PC-3 (cell line): Measurements from ENCODE around the gene LCN6. TPM values are rescaled to one million over a fixed set of nuclear protein-coding genes. Genes with fewer than 3 reads are reported as not detected.

ENCODE experiments used
- ATAC-seq: fragments of 200-7000 bp; cut with Tn5 transposase; 2 replicates; pipeline ENCODE4 v1.9.1; 2020; ENCODE audit warnings: mild to moderate bottlenecking, moderate library complexity
- BruUV-seq: library from RNA; stranded (reverse); fragments of 400-500 nt; replicated peaks from 2 replicates; lab custom pipeline; 2021; lab: Mats Ljungman, UMichigan
- CTCF ChIA-PET: fragments of 300-600 bp; sonication (Branson Sonifier 250); formaldehyde crosslinking; loops from one replicate; lab custom pipeline; 2022; ENCODE audit warnings: antibody characterized with exemption; lab: Charles Lee
- POLR2A ChIA-PET: fragments of 300-600 bp; sonication (Branson Sonifier 250); formaldehyde crosslinking; loops from one replicate; lab custom pipeline; 2022; ENCODE audit warnings: antibody characterized with exemption; ENCODE audit not compliant: unreplicated experiment; lab: Charles Lee
- DNase-seq: peaks from one replicate; pipeline ENCODE4 v3.0.0-alpha.2; 2015
- H2AFZ ChIP-seq: fragments of 300-600 bp; sonication (generic); 2 replicates; pipeline ENCODE4 v1.6.0; 2016; ENCODE audit warnings: antibody characterized with exemption, low read length
- H3F3A ChIP-seq: fragments of 300-600 bp; sonication (generic); one replicate; pipeline ENCODE4 v1.6.0; 2017; ENCODE audit warnings: antibody characterized with exemption, low read length, control low read depth, mild to moderate bottlenecking; ENCODE audit not compliant: unreplicated experiment
- H3K27ac ChIP-seq: fragments of 300-600 bp; sonication (generic); 2 replicates; pipeline ENCODE4 v1.5.1; 2016; ENCODE audit warnings: mild to moderate bottlenecking, low read length
- H3K27me3 ChIP-seq: fragments of 300-600 bp; sonication (generic); 2 replicates; pipeline ENCODE4 v1.6.1; 2016; ENCODE audit warnings: low read length, mixed read lengths
- H3K36me3 ChIP-seq: fragments of 300-600 bp; sonication (generic); 2 replicates; pipeline ENCODE4 v1.6.1; 2016; ENCODE audit warnings: low read depth, mixed run types, low read length, mixed read lengths
- H3K4me1 ChIP-seq: fragments of 300-600 bp; sonication (generic); 2 replicates; pipeline ENCODE4 v1.5.1; 2016; ENCODE audit warnings: low read length; ENCODE audit not compliant: insufficient read depth
- H3K4me2 ChIP-seq: fragments of 300-600 bp; sonication (generic); 2 replicates; pipeline ENCODE4 v1.6.0; 2016; ENCODE audit warnings: low read length
- H3K4me3 ChIP-seq: fragments of 300-600 bp; sonication (generic); 2 replicates; pipeline ENCODE4 v1.5.1; 2016; ENCODE audit warnings: mild to moderate bottlenecking, low read length, mixed read lengths
- H3K79me2 ChIP-seq: fragments of 300-600 bp; sonication (generic); 2 replicates; pipeline ENCODE4 v1.6.1; 2017; ENCODE audit warnings: low read length, mixed read lengths
- H3K9ac ChIP-seq: fragments of 300-600 bp; sonication (generic); 2 replicates; pipeline ENCODE4 v1.6.0; 2016; ENCODE audit warnings: mild to moderate bottlenecking, low read length
- H3K9me2 ChIP-seq: fragments of 300-600 bp; sonication (generic); replicated peaks from 2 replicates; pipeline ENCODE4 v1.6.1; 2016; ENCODE audit warnings: mixed run types, low read length, mixed read lengths
- H3K9me3 ChIP-seq: fragments of 300-600 bp; sonication (generic); 2 replicates; pipeline ENCODE4 v1.6.1; 2016; ENCODE audit warnings: low read length, mixed read lengths
- H4K20me1 ChIP-seq: fragments of 300-600 bp; sonication (generic); 2 replicates; pipeline ENCODE4 v1.6.1; 2016; ENCODE audit warnings: low read length, mixed read lengths
- EZH2 ChIP-seq: fragments of 300-600 bp; sonication (generic); IDR thresholded peaks from one replicate; pipeline ENCODE4 v1.6.1; 2017; ENCODE audit warnings: antibody characterized with exemption, mild to moderate bottlenecking, low read length; ENCODE audit not compliant: unreplicated experiment
- EZH2phosphoT487 ChIP-seq: fragments of 300-600 bp; sonication (generic); IDR thresholded peaks from 2 replicates; pipeline ENCODE4 v1.6.1; 2018; ENCODE audit warnings: mild to moderate bottlenecking, antibody characterized with exemption, low read length, borderline replicate concordance
- intact Hi-C: fragments of 100-400 bp; cut with micrococcal nuclease; formaldehyde crosslinking; loops from 2 replicates; pipeline ENCODE4 v1.9.0; 2023
- total RNA-seq: library from RNA; depleted of rRNA; stranded (reverse); fragments of >200 nt; gene quantifications from 2 replicates; pipeline ENCODE4 v1.2.3, GENCODE V29; 2014
- TF ChIP-seq, protein P1 (sequence below): fragments of 300-600 bp; sonication (generic); conservative IDR thresholded peaks from 2 replicates; pipeline ENCODE4 v1.5.1; 2017; ENCODE audit warnings: antibody characterized with exemption, low read depth, mild to moderate bottlenecking, low read length

LCN6 gene
- total RNA-seq, 1 experiment from 2014 or later = not detected

DNA sequence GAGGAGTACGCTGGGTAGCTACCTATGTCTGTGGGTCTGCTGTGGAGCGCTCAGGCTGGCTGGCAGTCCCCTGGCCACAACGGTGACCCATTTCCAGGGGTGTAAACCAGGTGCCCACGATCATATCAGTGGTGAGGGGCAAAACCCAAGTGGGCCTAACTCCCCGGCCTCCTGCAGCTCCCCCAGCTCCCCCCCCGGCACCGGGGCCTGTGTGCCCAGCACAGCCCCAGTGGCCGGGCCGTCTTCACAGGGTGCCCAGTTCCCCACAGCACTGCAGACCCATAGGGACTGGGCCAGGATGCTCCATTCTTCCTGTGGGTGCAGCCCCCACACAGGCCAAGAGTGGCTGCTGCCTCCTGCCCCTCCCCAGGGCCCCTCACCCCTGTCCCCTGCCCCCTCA is 10.7 kb upstream of the LCN6 start:
- CTCF ChIA-PET = no interaction called here
- Histone ChIP-seq H2AFZ (no peak overlapping the region), H3K9ac (no peak overlapping the region), H3K27ac (no peak overlapping the region), H4K20me1 (no peaks in the 10 kb centered on the region), H3K4me1 (no peaks in the 10 kb centered on the region), H3K27me3 (no peaks in the 10 kb centered on the region), H3K79me2 (no peaks in the 10 kb centered on the region), H3K9me2 (no peaks in the 10 kb centered on the region), H3K9me3 (no peaks in the 10 kb centered on the region), H3K36me3 (no peaks in the 10 kb centered on the region), H3K4me2 (no peak overlapping the region), H3F3A (no peaks in the 10 kb centered on the region), H3K4me3 (no peak overlapping the region)
- ATAC-seq = no peak
- POLR2A ChIA-PET = no interaction called here
- DNase-seq = no peak
- TF ChIP-seq, protein P1, sequence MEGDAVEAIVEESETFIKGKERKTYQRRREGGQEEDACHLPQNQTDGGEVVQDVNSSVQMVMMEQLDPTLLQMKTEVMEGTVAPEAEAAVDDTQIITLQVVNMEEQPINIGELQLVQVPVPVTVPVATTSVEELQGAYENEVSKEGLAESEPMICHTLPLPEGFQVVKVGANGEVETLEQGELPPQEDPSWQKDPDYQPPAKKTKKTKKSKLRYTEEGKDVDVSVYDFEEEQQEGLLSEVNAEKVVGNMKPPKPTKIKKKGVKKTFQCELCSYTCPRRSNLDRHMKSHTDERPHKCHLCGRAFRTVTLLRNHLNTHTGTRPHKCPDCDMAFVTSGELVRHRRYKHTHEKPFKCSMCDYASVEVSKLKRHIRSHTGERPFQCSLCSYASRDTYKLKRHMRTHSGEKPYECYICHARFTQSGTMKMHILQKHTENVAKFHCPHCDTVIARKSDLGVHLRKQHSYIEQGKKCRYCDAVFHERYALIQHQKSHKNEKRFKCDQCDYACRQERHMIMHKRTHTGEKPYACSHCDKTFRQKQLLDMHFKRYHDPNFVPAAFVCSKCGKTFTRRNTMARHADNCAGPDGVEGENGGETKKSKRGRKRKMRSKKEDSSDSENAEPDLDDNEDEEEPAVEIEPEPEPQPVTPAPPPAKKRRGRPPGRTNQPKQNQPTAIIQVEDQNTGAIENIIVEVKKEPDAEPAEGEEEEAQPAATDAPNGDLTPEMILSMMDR = no peak
- no peak for TF ChIP-seq EZH2
- no peak for TF ChIP-seq EZH2phosphoT487
- intact Hi-C loops = no loop called here
- no TSS peak for BruUV-seq

GRCh38 chr9:136757751-136758140 is 9.4 kb upstream of the LCN6 start:
- H4K20me1 ChIP-seq = no peaks in the 10 kb centered on the region
- no peak overlapping the region for H3K4me2 ChIP-seq
- H3K9ac ChIP-seq = no peak overlapping the region
- no peaks in the 10 kb centered on the region for H3K4me1 ChIP-seq
- H3K9me3 ChIP-seq = no peaks in the 10 kb centered on the region
- no peak for DNase-seq
- intact Hi-C loops = no loop called here
- no peaks in the 10 kb centered on the region for H3F3A ChIP-seq
- H2AFZ ChIP-seq = no peak overlapping the region
- H3K4me3 ChIP-seq = no peak overlapping the region
- POLR2A ChIA-PET = no interaction called here
- no peak for TF ChIP-seq EZH2phosphoT487
- TF ChIP-seq, protein P1 = no peak
- TF ChIP-seq EZH2 = no peak
- no peaks in the 10 kb centered on the region for H3K9me2 ChIP-seq
- no peaks in the 10 kb centered on the region for H3K79me2 ChIP-seq
- BruUV-seq = no TSS peak
- H3K27ac ChIP-seq = no peak overlapping the region
- ATAC-seq = no peak
- CTCF ChIA-PET = interaction anchor here (0.7 kb wide), 1 partner anchor 92 kb away, joined by 8 read pairs; no protein-coding TSS in a partner anchor
- H3K27me3 ChIP-seq = no peaks in the 10 kb centered on the region
- no peaks in the 10 kb centered on the region for H3K36me3 ChIP-seq

DNA sequence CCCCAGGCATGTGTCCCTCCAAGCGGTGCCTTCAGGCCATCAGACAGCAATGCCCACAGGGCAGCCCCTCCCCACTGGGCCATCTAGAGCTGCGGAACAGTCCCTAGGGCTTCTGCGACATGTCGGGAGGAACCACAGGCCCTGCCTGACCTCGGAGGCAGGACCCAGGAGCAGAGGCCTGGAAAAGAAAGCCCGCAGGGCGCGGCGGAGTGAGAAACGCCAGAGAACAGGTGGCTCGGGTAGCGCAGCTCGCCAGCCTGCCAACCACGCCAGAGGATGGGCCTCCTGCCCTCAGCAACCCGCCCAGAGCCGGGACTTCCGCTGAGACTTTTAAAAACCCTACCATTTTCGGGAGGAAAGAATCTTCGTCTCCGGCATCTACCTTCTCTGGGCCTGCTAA is 9.0 kb upstream of the LCN6 start:
- no peak for ATAC-seq
- CTCF ChIA-PET = no interaction called here
- Histone ChIP-seq H3K4me3 (no peak overlapping the region), H3K36me3 (no peaks in the 10 kb centered on the region), H2AFZ (no peak overlapping the region), H3K27ac (no peak overlapping the region), H3K9me2 (no peaks in the 10 kb centered on the region), H3K9me3 (no peaks in the 10 kb centered on the region), H3F3A (no peaks in the 10 kb centered on the region), H4K20me1 (no peaks in the 10 kb centered on the region), H3K27me3 (no peaks in the 10 kb centered on the region), H3K4me2 (no peak overlapping the region), H3K4me1 (no peaks in the 10 kb centered on the region), H3K9ac (no peak overlapping the region), H3K79me2 (no peaks in the 10 kb centered on the region)
- no peak for TF ChIP-seq EZH2
- TF ChIP-seq EZH2phosphoT487 = no peak
- TF ChIP-seq, protein P1 = no peak
- BruUV-seq = no TSS peak
- POLR2A ChIA-PET = no interaction called here
- intact Hi-C loops = no loop called here
- no peak for DNase-seq
